Muscle layer of duodenum (tissue), 2 donors: ENCODE data around the gene TIRAP.
A peak's percentile ranks its signal among the peaks of the same experiment; 100 is the strongest.

Source experiments
- H3K27ac ChIP-seq: one replicate; pipeline ENCODE4 v1.7.0; 2013; ENCODE audit warnings: mild to moderate bottlenecking, low read length
- H3K27me3 ChIP-seq: one replicate; pipeline ENCODE4 v1.7.0; 2013; ENCODE audit warnings: low read depth, mild to moderate bottlenecking, control low read depth, low read length
- H3K36me3 ChIP-seq, 2 donors: one replicate each; pipeline ENCODE4 v1.7.0; 2013; ENCODE audit warnings: low read length in 2 of 2, control low read depth in 1 of 2, mild to moderate bottlenecking in 1 of 2; ENCODE audit not compliant: insufficient read depth in 2 of 2, control insufficient read depth in 1 of 2
- H3K4me1 ChIP-seq, 2 donors: one replicate each; pipeline ENCODE4 v1.7.0; 2013; ENCODE audit warnings: low read length in 2 of 2, mild to moderate bottlenecking in 2 of 2, control low read depth in 1 of 2, moderate library complexity in 1 of 2; ENCODE audit not compliant: insufficient read depth in 2 of 2, control insufficient read depth in 1 of 2
- H3K4me3 ChIP-seq, 2 donors: one replicate each; pipeline ENCODE4 v1.7.0; 2013; ENCODE audit warnings: low read length in 2 of 2, low read depth in 1 of 2, mild to moderate bottlenecking in 1 of 2
- H3K9me3 ChIP-seq, 2 donors: one replicate each; pipeline ENCODE4 v1.7.0; 2013; ENCODE audit warnings: low read length in 2 of 2, control low read depth in 1 of 2, mild to moderate bottlenecking in 1 of 2; ENCODE audit not compliant: control insufficient read depth in 1 of 2
- donor health status: healthy.

The TIRAP gene

DNA sequence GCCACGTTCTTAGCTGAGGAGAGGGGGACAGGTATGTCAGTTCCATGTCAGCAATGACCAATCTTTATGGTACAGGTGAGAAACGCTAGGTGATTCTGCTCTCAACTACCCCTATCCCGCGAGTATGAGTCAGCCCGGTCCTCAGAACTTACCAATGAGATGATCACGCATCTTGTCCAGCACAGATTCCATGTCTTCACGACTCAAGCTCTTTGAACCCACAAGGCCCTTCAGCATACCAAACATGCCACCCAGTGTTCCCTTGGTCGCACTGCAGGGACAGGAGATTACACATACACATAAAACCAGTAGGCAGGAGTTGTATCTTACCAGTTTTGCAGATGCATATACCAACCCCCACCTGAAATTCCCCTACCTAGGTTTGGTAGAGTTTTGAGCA is 17.1 kb upstream of the TIRAP start:
- H3K4me1 ChIP-seq, result peaks cover 5 to 20% of the 10 kb centered on the region in 2 donors
- no peaks in the 10 kb centered on the region for H3K27me3 ChIP-seq
- H3K36me3 ChIP-seq, result peaks cover 49 to 50% of the 10 kb centered on the region in 2 donors
- no peaks in the 10 kb centered on the region for H3K9me3 ChIP-seq
- H3K4me3 ChIP-seq, result no peak overlapping the region
- no peak overlapping the region for H3K27ac ChIP-seq

DNA sequence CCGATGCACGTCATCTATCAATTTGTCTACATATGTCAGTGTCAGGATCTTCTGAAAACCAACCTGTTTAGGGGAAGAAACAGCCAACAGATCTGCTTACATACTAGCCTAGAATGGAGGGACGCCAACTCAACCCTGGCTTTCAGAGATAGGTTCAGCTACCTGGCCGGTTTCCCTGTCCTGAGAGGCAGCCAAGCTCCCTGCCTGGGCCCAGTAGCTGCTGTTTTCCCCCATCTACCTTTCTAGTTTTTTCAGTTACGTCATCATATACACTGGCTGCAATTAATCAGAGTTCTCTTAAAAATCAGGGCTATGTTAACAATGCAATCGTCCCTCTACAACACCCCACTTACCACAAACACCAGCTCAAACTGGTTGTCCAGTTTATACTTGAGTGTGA is 15.2 kb upstream of the TIRAP start:
- H3K27ac ChIP-seq, result peak overlapping the region; percentile 78
- H3K36me3 ChIP-seq, result peaks cover 44% of the 10 kb centered on the region in 2 donors
- H3K27me3 ChIP-seq, result no peaks in the 10 kb centered on the region

DNA sequence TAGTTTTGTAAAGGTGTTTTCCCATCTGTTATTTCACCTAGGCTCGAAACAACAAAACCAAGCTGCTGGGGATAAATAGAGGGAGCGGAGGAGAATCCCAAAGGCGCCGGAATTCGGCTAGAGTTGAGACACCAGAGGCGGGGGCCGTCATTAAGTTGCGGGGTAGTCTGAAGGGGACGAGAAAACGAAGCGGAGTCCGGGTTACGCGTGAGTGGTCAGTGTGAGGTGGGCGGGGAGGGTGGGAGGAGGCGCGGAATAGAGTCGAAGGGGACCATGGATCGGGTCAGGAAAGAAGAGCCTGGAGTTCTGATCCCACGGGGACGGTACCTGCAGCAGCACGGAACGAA is 14.6 kb upstream of the TIRAP start:
- Histone ChIP-seq H3K4me1 (peaks cover 5 to 20% of the 10 kb centered on the region in 2 donors), H3K36me3 (peaks cover 44 to 46% of the 10 kb centered on the region in 2 donors), H3K9me3 (no peaks in the 10 kb centered on the region), H3K27me3 (no peaks in the 10 kb centered on the region), H3K27ac (peak overlapping the region; percentile 78), H3K4me3 (peak overlapping the region; percentile 76 to 79)

More for the DNA sequence above, 15.2 kb upstream of the TIRAP start:
- Histone ChIP-seq H3K4me3 (peak overlapping the region; percentile 76 to 79), H3K4me1 (peaks cover 5 to 20% of the 10 kb centered on the region in 2 donors), H3K9me3 (no peaks in the 10 kb centered on the region)

DNA sequence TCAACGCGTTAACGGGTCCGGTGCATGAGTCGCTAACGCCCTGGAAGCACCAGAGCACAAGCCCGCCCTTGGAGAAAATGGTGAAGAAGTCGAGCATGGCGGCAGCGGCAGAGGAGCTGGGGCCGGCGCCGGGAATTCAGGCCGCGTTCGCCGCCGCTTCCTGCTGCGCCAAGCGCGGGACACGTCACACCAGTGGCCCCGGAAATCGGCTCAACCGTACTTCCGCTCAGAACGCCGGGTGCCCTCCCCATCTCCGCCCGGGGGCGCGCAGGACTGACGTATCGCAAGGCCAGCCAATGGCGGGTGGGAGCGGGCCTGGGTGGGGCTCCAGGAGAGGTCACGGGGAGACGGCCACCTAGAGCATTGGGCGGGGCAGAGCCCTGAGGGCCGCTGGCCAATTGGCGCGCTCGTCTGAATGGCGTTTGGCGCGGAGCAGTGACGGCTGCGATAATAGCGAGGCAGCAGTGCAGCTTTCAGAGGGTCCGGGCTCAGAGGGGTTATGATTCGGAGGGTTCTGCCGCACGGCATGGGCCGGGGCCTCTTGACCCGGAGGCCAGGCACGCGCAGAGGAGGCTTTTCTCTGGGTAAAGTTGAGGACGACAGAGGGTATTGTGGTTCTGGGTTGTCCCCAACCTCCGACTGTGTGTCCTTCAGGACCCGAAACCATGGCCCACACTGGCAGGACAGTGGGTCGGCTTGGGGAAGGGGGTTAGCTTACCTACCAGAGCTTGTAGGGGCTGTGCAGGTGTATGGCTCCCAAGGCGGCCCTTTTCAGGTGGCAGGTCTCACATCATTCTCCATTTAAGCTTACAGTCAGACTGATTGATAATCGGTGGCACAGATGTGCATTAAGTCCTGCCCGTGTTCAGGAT is 13.9 kb upstream of the TIRAP start, which contains the start of the genes FOXRED1 and SRPRA:
Gene FOXRED1, plus strand, starts transcription at position 447 of the 872 bp plus-strand sequence. Its CDS starts 53 bp downstream, at position 500.
Gene SRPRA, minus strand, starts transcription at position 188 of the 872 bp plus-strand sequence. Its CDS starts 91 bp downstream, at position 97.
- H3K9me3 ChIP-seq, result no peaks in the 10 kb centered on the region
- H3K36me3 ChIP-seq, result peaks cover 43% of the 10 kb centered on the region in 2 donors
- H3K27ac ChIP-seq, result peak within 1 kb of the TSS; percentile 92
- no peaks in the 10 kb centered on the region for H3K27me3 ChIP-seq
- peak within 1 kb of the TSS; percentile 79 to 92 for H3K4me3 ChIP-seq
- peaks cover 5 to 20% of the 10 kb centered on the region in 2 donors for H3K4me1 ChIP-seq

DNA sequence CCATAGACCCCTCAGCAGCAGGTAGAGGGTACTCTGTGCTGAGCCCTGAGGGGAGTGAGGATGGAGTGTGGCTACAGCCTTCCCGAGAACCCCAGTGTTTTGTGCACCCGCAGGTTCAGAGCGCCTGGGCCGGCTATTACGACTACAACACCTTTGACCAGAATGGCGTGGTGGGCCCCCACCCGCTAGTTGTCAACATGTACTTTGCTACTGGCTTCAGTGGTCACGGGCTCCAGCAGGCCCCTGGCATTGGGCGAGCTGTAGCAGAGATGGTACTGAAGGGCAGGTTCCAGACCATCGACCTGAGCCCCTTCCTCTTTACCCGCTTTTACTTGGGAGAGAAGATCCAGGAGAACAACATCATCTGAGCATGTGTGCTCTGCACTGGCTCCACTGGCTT is 5.6 kb upstream of the TIRAP start:
- H3K9me3 ChIP-seq, result no peaks in the 10 kb centered on the region
- peaks cover 33 to 46% of the 10 kb centered on the region in 2 donors for H3K36me3 ChIP-seq
- H3K4me1 ChIP-seq, result peaks cover 6% of the 10 kb centered on the region in 2 donors
- H3K27me3 ChIP-seq, result no peaks in the 10 kb centered on the region
- H3K4me3 ChIP-seq, result no peak overlapping the region
- no peak overlapping the region for H3K27ac ChIP-seq

DNA sequence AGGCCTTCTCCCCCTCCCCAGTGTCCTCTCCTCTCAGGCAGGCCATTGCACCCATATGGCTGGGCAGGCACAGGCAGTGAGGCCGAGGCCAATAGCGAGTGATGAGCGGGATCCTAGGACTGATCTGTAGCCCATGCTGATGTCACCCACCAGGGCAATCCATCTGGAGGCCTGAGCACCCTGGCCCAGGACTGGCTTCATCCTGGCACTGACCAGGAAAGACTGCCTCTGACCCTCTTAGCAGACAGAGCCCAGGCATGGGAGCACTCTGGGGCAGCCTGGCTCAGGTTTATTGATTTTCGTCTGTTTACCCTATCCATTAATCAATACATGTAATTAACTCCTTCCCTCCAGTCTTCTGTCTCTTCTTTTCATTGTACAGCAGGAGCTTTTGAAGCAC is 5.1 kb upstream of the TIRAP start:
- H3K27me3 ChIP-seq, result no peaks in the 10 kb centered on the region
- no peak overlapping the region for H3K4me3 ChIP-seq
- H3K9me3 ChIP-seq, result no peaks in the 10 kb centered on the region
- peaks cover 6% of the 10 kb centered on the region in 2 donors for H3K4me1 ChIP-seq
- H3K36me3 ChIP-seq, result peaks cover 32 to 43% of the 10 kb centered on the region in 2 donors
- H3K27ac ChIP-seq, result no peak overlapping the region

DNA sequence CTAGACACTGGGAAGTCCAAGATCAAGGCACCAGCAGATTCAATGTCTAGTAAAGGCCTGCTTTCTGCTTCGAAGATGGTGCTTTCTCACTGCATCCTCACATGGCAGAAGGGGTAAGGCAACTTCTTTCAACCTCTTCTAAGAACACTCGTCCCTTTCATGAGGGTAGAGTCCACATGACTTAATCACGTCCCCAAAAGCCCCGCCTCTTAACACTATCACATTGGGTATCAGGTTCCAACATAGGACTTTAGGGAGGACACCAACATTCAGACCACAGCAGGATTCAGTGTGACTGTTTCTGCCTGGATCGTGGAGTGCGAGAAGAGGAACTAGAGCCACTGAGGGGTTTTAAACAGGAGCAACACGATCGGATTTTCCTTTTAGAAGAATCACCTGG is 3.7 kb upstream of the TIRAP start:
- Histone ChIP-seq H3K4me1 (peaks cover 9 to 11% of the 10 kb centered on the region in 2 donors), H3K4me3 (no peak overlapping the region), H3K36me3 (peaks cover 21 to 32% of the 10 kb centered on the region in 2 donors), H3K27me3 (no peaks in the 10 kb centered on the region), H3K27ac (no peak overlapping the region), H3K9me3 (no peaks in the 10 kb centered on the region)

DNA sequence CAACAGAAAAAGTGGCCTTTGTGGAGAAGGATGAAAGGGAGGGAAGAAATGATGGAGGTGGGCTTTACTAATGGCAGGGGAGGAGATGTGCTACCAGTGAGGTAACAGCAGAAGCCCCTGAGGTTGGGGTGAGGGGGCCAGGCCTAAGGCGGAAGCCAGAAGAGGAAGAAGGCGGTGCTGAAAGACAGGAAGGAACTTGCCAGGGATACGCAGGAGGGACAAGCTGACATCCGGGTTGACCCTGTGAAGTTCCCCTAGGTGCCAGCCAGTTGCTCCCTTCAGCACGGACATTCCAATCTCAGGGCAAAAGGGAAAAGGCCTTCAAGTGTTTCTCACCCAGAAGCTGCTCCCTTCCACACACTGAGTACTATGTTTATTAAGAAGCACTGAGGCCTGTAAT is 2.3 kb upstream of the TIRAP start:
- H3K9me3 ChIP-seq, result no peaks in the 10 kb centered on the region
- no peaks in the 10 kb centered on the region for H3K27me3 ChIP-seq
- H3K36me3 ChIP-seq, result peaks cover 13 to 22% of the 10 kb centered on the region in 2 donors
- H3K4me1 ChIP-seq, result peaks cover 9 to 17% of the 10 kb centered on the region in 2 donors
- no peak overlapping the region for H3K4me3 ChIP-seq
- H3K27ac ChIP-seq, result no peak overlapping the region

DNA sequence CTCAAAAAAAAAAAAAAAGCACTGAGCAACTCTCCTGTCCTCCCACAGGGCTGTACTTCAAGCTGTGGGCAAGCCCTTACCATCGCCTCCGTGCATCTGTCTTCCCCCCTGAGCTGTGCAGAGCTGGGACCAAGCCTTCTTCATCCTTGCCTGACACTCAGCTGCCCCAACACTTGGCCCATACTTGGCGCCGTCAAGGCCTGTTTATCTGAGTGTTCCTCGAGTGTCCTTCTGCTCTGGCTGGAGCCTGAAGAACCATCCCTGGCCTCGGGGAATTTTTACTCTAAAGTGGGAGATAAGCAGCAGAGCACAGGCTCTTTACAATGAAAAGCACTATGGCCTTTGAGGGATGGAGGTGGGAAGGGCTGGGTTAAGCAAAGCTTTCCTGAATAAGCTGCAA is 1.6 kb upstream of the TIRAP start:
- H3K27ac ChIP-seq, result no peak overlapping the region
- H3K4me3 ChIP-seq, result no peak overlapping the region
- H3K4me1 ChIP-seq, result peaks cover 9 to 17% of the 10 kb centered on the region in 2 donors
- no peaks in the 10 kb centered on the region for H3K27me3 ChIP-seq
- H3K36me3 ChIP-seq, result peaks cover 6 to 17% of the 10 kb centered on the region in 2 donors
- H3K9me3 ChIP-seq, result no peaks in the 10 kb centered on the region

DNA sequence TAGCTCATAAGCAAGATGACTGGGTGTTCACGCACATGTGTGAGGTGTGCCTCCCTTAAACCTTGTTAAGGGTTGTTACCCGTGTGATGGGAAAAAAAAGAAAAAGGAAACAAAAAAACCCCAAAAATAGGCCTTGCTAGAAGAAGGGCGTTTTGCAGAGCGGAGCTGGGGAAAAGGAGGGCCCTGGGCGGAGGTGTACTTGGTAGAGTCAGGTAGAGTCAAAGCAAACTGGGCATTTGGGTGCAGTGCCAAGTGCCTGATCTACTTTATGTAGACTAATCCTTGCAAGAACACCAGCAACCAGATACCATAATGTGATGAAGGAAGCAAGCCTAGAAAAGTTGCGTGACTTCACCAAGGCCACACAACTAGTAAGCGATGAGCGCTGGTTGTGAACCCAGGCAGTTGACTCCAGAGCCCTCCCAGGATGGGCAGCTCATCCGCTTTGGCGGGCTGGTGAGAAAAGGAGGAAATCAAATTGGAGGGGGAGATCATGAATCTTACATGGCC is 1.2 kb upstream of the TIRAP start:
- peak overlapping the region; percentile 54 for H3K27ac ChIP-seq

DNA sequence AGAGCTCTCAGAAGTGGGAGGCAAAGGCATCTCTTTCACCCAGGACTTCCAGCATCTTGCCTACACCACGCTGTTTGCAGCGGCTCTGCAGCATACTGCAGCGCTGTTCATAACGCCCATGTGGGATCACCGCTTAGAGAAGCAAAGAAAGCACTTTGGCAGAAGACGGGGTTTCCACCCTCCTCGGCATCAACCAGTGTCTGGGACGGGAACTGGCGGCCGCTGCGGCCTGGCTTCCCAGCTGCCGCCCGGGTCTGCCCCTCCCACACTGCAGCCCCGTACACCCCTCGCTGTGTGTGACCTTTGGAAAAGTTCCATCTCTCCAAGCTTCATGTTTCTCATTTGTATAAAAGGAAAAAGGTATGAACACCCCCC is 545 bp upstream of the TIRAP start:
- H3K27ac ChIP-seq, result peak overlapping the region; percentile 54
- peaks cover 0 to 11% of the 10 kb centered on the region in 2 donors for H3K36me3 ChIP-seq
- H3K27me3 ChIP-seq, result no peaks in the 10 kb centered on the region
- peaks cover 9 to 17% of the 10 kb centered on the region in 2 donors for H3K4me1 ChIP-seq
- H3K9me3 ChIP-seq, result no peaks in the 10 kb centered on the region
- H3K4me3 ChIP-seq, result peak overlapping the region; percentile 73 to 81

More for the DNA sequence above, 1.2 kb upstream of the TIRAP start:
- peaks cover 5 to 17% of the 10 kb centered on the region in 2 donors for H3K36me3 ChIP-seq
- H3K9me3 ChIP-seq, result no peaks in the 10 kb centered on the region
- peaks cover 9 to 17% of the 10 kb centered on the region in 2 donors for H3K4me1 ChIP-seq
- no peaks in the 10 kb centered on the region for H3K27me3 ChIP-seq
- H3K4me3 ChIP-seq, result peak overlapping the region; percentile 73 to 81
